ENCODE measurements around the gene NOP53.
A peak's percentile ranks its signal among the peaks of the same experiment; 100 is the strongest.
"Not testable (repeated sequence)": the region's sequence is repeated elsewhere in the genome, so short reads cannot be mapped to it uniquely, and the experiment has no call there.

Gene NOP53

GRCh38 chr19:47745010-47745901 lies at the start of gene NOP53:
TSS of gene NOP53 (plus strand) at chr19:47745546. CDS start at chr19:47745560, 14 bp downstream.
- peak; percentile 95 to 96 for DNase-seq

- DNase-seq: no peak
These were observed 48.7 kb upstream of the NOP53 start for GRCh38 chr19:47696635-47697034.

GRCh38 chr19:47697863-47698609 lies 47.3 kb upstream of the NOP53 start:
- DNase-seq: peak; percentile 47 to 50

GRCh38 chr19:47698631-47699359 lies 46.6 kb upstream of the NOP53 start:
- DNase-seq: no peak

GRCh38 chr19:47699360-47699917 lies 45.9 kb upstream of the NOP53 start:
- DNase-seq: peak; percentile 34 to 53

GRCh38 chr19:47700934-47701716 lies 44.2 kb upstream of the NOP53 start:
- DNase-seq: no peak

GRCh38 chr19:47701717-47702552 lies 43.4 kb upstream of the NOP53 start:
- no peak for DNase-seq

- no peak for DNase-seq
These were observed 42.7 kb upstream of the NOP53 start for GRCh38 chr19:47702671-47703070.

GRCh38 chr19:47703301-47703700 lies 42.0 kb upstream of the NOP53 start:
- DNase-seq: no peak

- no peak for DNase-seq
These were observed 41.3 kb upstream of the NOP53 start for GRCh38 chr19:47704024-47704423.

GRCh38 chr19:47704656-47705055 lies 40.7 kb upstream of the NOP53 start:
- DNase-seq: no peak

- DNase-seq: peak; percentile 68 to 70
These were observed 38.0 kb upstream of the NOP53 start for GRCh38 chr19:47707135-47707925.

- no peak for DNase-seq
These were observed 33.6 kb upstream of the NOP53 start for GRCh38 chr19:47711652-47712242.

GRCh38 chr19:47713046-47714021 lies 32.0 kb upstream of the NOP53 start, which contains the start of gene EHD2:
TSS of gene EHD2 (plus strand) at chr19:47713422. CDS start at chr19:47716613, 3,191 bp downstream.
- DNase-seq: peak; percentile 27 to 51

- DNase-seq: no peak
These were observed 31.0 kb upstream of the NOP53 start for GRCh38 chr19:47714339-47714738.

- not testable (repeated sequence) for DNase-seq
These were observed 30.5 kb upstream of the NOP53 start for GRCh38 chr19:47714855-47715254.

GRCh38 chr19:47716270-47716937 lies 28.9 kb upstream of the NOP53 start:
- no peak for DNase-seq
